ENCODE data around the gene M1AP.
"Not testable (repeated sequence)": the region's sequence is repeated elsewhere in the genome, so short reads cannot be mapped to it uniquely, and the experiment has no call there.

Gene M1AP

DNA sequence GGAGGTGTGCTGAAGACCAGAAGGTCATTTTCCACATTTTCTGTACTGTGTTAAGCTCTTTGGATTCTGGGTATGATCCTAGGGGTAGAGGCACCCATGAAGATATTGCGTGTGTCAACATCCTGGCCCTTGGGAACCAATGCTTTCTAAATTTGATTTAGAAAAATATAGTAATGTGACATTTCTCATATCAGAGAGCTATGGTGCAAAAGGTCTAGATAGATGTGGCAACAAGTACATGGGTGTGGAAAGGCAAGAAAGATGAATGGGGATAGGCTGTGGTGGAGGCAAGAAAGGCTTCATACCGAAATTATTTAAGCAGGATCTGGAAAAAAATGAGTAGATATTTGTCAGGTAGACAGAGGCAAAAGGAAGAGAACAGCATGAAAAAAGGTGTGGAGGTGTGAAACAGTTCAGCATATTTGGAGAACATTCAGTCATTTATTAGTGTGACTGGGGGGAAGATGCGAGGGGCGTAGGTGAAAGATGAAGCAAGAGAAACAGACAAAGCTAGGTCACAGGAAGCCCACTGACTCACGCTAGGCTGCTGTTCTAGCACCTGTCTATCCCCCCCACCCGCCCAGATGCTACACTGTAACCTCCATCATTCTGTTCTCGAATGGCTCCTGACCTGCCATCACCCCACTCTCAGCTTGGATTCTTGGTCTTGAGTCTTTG lies 81.9 kb downstream of the M1AP start:
- TF ChIP-seq, protein P1, sequence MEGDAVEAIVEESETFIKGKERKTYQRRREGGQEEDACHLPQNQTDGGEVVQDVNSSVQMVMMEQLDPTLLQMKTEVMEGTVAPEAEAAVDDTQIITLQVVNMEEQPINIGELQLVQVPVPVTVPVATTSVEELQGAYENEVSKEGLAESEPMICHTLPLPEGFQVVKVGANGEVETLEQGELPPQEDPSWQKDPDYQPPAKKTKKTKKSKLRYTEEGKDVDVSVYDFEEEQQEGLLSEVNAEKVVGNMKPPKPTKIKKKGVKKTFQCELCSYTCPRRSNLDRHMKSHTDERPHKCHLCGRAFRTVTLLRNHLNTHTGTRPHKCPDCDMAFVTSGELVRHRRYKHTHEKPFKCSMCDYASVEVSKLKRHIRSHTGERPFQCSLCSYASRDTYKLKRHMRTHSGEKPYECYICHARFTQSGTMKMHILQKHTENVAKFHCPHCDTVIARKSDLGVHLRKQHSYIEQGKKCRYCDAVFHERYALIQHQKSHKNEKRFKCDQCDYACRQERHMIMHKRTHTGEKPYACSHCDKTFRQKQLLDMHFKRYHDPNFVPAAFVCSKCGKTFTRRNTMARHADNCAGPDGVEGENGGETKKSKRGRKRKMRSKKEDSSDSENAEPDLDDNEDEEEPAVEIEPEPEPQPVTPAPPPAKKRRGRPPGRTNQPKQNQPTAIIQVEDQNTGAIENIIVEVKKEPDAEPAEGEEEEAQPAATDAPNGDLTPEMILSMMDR (IDR thresholded peaks at IDR 0.05; ENCODE audit: low read depth, low read length), result no peak
- in situ Hi-C loops (cut with HindIII; ENCODE audit: low sequenced_read_pairs), result no loop called here
- no peak overlapping the region for H3K4me3 ChIP-seq (ENCODE audit: low read depth, low read length)
- no peak for DNase-seq (ENCODE audit: low read depth, low spot score)

DNA sequence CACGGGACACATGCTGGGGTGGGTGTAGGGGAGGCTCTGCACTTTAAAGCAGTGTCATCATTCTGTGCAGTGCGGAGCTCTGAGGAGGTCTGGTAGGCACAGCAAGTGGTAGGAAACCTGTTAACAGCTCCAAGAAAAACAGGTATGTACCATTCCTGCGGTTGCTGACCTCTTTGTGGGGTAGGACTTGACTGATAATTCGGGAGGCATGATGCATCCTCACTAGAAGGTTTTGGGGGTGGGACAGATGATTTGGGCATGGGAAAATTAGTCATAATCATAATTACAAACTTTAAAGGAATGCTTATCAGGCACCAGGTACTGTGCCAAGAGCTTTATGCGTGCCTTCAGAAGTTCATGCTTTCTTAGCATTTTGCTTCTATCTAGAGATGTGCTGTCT lies 83.9 kb downstream of the M1AP start:
- DNase-seq (ENCODE audit: low read depth, low spot score), result peak; percentile 75
- in situ Hi-C loops (cut with HindIII; ENCODE audit: low sequenced_read_pairs), result no loop called here
- TF ChIP-seq, protein P1 (IDR thresholded peaks at IDR 0.05; ENCODE audit: low read depth, low read length), result no peak
- no peak overlapping the region for H3K4me3 ChIP-seq (ENCODE audit: low read depth, low read length)

DNA sequence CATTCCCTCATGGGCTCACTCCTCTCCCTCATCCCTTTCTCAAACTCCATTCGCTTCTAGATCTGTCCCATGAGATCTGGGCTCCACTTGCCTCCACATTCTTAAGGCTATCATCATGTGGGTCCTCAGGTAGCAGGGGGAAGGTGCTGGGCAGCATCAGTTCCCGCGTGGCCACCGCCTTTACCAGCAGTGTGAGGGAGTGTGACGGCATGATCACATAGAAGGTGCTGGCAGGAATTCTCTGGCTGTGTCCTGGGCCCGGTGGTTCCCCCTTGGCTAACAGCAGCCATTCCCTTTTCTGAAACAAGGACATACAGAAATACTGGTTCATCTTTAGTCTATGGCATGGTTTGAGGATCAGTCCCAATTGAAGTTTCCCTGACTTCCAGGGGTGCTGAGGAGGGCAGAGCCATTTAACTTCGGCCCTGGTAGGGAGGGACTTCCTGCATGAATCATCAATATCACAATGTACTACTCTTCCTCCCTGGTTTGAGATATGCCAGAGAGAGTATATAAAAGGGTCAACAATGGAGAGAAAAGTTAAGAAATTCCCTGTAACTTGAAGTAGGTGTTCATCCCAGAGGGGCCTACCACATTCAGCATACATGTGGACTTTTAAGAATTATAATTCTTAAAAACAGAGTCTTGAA lies 85.9 kb downstream of the M1AP start:
- TF ChIP-seq, protein P1 (IDR thresholded peaks at IDR 0.05; ENCODE audit: low read depth, low read length), result no peak
- in situ Hi-C loops (cut with HindIII; ENCODE audit: low sequenced_read_pairs), result no loop called here
- no peak for DNase-seq (ENCODE audit: low read depth, low spot score)
- H3K4me3 ChIP-seq (ENCODE audit: low read depth, low read length), result no peak overlapping the region

DNA sequence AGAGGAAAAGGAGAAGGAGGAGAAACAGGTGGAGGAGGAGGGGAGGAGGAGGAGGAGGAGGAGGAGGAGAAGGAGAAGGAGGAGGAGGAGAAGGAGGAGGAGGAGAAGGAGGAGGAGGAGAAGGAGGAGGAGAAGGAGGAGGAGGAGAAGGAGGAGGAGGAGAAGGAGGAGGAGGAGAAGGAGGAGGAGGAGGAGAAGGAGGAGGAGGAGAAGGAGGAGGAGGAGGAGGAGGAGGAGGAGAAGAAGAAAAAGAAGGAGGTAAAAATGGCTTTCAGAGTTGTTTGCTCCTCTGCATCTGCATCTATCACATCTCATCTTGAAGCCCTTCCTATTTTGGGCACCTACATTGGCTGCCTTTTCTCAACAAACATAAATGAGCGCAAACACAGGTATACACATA lies 87.1 kb downstream of the M1AP start:
- DNase-seq (ENCODE audit: low read depth, low spot score); in situ Hi-C loops (cut with HindIII; ENCODE audit: low sequenced_read_pairs); H3K4me3 ChIP-seq (ENCODE audit: low read depth, low read length): not testable (repeated sequence)

DNA sequence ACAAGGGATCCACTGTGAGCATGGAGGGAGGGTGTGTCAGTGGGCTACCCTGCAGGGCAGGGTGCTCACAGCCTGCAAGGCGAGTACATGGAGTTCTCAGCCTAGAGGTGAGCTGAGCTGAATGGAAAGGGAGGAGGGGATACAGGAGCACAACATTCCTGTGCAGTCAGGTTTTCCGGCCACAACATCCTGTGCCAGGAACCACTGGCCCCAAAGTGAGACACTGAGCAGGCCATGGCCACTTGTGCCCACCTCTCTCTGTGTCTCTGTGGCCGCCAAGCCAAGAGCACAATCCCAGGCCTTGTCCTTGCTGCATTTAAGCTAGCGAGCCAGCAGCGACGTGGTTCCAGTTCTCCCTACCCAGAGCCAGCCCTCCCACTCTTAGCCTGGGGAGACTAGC lies 87.5 kb downstream of the M1AP start:
- no peak overlapping the region for H3K4me3 ChIP-seq (ENCODE audit: low read depth, low read length)
- TF ChIP-seq, protein P1 (IDR thresholded peaks at IDR 0.05; ENCODE audit: low read depth, low read length), result no peak
- in situ Hi-C loops (cut with HindIII; ENCODE audit: low sequenced_read_pairs), result no loop called here
- no peak for DNase-seq (ENCODE audit: low read depth, low spot score)

DNA sequence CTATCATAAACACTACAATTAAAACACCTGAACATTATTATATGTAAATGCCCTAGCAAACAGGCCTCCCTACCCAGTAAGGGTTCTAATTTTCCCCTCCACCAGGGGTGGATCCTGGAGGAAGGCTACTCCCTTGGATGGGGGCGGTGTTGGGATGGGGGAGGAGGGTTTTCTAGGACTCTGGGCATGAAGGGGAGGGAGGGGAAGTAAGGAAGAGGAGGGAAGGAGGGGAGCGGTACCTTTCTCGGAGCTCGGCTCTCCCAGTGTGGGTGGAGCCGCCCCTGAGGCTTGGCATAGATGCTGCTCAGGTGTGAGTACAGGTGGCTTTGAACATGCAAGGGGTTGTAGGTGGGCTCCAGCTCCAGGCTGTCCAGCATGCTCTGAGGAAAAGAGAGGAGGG lies 88.2 kb downstream of the M1AP start:
- in situ Hi-C loops (cut with HindIII; ENCODE audit: low sequenced_read_pairs), result no loop called here
- TF ChIP-seq, protein P1 (IDR thresholded peaks at IDR 0.05; ENCODE audit: low read depth, low read length), result no peak
- DNase-seq (ENCODE audit: low read depth, low spot score), result no peak
- no peak overlapping the region for H3K4me3 ChIP-seq (ENCODE audit: low read depth, low read length)
